ENCODE measurements around the gene TMIGD3.

TMIGD3 gene

GRCh38 chr1:111504097-111504496 lies 664 bp upstream of the TMIGD3 start:
- Histone ChIP-seq H3K27me3 (ENCODE audit: insufficient read depth, poor library complexity, severe bottlenecking) (no peaks in the 10 kb centered on the region), H3K27ac (replicated peaks) (peak overlapping the region; percentile 96), H3K4me3 (replicated peaks; ENCODE audit: insufficient read depth, low read length) (no peak overlapping the region)
- no peak for DNase-seq (ENCODE audit: low read depth in 1 of 2, low spot score in 1 of 2)
- TF ChIP-seq POLR2AphosphoS5 (IDR thresholded peaks at IDR 0.05; ENCODE audit: low read depth) (no peak), GABPA (IDR thresholded peaks at IDR 0.05; ENCODE audit: low read depth) (no peak), SPI1 (IDR thresholded peaks at IDR 0.05; ENCODE audit: borderline replicate concordance, low read depth) (no peak)
- TF ChIP-seq, protein P1, sequence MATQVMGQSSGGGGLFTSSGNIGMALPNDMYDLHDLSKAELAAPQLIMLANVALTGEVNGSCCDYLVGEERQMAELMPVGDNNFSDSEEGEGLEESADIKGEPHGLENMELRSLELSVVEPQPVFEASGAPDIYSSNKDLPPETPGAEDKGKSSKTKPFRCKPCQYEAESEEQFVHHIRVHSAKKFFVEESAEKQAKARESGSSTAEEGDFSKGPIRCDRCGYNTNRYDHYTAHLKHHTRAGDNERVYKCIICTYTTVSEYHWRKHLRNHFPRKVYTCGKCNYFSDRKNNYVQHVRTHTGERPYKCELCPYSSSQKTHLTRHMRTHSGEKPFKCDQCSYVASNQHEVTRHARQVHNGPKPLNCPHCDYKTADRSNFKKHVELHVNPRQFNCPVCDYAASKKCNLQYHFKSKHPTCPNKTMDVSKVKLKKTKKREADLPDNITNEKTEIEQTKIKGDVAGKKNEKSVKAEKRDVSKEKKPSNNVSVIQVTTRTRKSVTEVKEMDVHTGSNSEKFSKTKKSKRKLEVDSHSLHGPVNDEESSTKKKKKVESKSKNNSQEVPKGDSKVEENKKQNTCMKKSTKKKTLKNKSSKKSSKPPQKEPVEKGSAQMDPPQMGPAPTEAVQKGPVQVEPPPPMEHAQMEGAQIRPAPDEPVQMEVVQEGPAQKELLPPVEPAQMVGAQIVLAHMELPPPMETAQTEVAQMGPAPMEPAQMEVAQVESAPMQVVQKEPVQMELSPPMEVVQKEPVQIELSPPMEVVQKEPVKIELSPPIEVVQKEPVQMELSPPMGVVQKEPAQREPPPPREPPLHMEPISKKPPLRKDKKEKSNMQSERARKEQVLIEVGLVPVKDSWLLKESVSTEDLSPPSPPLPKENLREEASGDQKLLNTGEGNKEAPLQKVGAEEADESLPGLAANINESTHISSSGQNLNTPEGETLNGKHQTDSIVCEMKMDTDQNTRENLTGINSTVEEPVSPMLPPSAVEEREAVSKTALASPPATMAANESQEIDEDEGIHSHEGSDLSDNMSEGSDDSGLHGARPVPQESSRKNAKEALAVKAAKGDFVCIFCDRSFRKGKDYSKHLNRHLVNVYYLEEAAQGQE (IDR thresholded peaks at IDR 0.05; ENCODE audit: insufficient replicate concordance, low read depth) = no peak
- TF ChIP-seq, protein P2, sequence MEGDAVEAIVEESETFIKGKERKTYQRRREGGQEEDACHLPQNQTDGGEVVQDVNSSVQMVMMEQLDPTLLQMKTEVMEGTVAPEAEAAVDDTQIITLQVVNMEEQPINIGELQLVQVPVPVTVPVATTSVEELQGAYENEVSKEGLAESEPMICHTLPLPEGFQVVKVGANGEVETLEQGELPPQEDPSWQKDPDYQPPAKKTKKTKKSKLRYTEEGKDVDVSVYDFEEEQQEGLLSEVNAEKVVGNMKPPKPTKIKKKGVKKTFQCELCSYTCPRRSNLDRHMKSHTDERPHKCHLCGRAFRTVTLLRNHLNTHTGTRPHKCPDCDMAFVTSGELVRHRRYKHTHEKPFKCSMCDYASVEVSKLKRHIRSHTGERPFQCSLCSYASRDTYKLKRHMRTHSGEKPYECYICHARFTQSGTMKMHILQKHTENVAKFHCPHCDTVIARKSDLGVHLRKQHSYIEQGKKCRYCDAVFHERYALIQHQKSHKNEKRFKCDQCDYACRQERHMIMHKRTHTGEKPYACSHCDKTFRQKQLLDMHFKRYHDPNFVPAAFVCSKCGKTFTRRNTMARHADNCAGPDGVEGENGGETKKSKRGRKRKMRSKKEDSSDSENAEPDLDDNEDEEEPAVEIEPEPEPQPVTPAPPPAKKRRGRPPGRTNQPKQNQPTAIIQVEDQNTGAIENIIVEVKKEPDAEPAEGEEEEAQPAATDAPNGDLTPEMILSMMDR (IDR thresholded peaks at IDR 0.05; ENCODE audit: insufficient read depth, low read length) = no peak

GRCh38 chr1:111501645-111502044 lies 1.8 kb downstream of the TMIGD3 start:
- DNase-seq (ENCODE audit: low read depth in 1 of 2, low spot score in 1 of 2) = no peak
- Histone ChIP-seq H3K27ac (replicated peaks) (no peak overlapping the region), H3K27me3 (ENCODE audit: insufficient read depth, poor library complexity, severe bottlenecking) (no peaks in the 10 kb centered on the region), H3K4me3 (replicated peaks; ENCODE audit: insufficient read depth, low read length) (no peak overlapping the region)
- TF ChIP-seq GABPA (IDR thresholded peaks at IDR 0.05; ENCODE audit: low read depth) = no peak
- TF ChIP-seq POLR2AphosphoS5 (IDR thresholded peaks at IDR 0.05; ENCODE audit: low read depth) = no peak
- TF ChIP-seq SPI1 (IDR thresholded peaks at IDR 0.05; ENCODE audit: borderline replicate concordance, low read depth) = no peak
- TF ChIP-seq, protein P1 (IDR thresholded peaks at IDR 0.05; ENCODE audit: insufficient replicate concordance, low read depth) = no peak
- TF ChIP-seq, protein P2 (IDR thresholded peaks at IDR 0.05; ENCODE audit: insufficient read depth, low read length) = no peak

DNA sequence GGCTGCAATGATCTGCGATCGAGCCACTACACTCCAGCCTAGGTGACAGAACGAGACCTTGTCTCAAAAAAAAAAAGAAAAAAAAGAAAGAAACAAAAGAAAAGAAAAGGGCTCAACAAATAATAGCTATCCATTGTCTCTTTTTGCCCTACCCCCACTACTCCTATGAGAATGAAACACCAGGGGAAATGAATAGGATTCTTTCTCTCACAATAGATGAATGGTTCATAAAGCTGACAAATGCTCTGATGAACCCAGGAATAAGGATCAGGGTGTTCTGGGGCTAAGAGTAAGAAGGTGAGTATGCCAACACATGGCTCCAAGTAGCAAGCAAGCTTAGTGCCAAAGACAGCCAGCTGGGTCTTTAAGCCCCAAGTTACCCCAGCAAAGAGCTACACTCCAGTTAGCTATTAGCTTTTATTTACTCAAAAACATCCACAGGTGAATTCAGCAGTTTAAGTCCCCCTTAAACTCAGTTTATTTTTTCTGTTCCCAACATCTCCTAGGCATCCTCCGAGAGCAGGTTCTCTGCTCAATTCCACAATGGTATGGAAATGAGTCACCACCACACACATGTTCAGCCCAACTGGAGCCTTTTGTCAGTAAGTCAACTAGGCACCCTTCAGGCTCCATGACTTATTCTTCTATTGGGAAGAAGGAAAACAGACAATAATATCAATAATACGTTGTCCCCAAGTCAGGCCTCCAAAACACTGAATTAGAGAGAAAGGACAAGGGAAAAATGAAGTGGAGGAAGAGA lies 4.2 kb downstream of the TMIGD3 start:
- no peak overlapping the region for H3K4me3 ChIP-seq (replicated peaks; ENCODE audit: insufficient read depth, low read length)
- H3K27me3 ChIP-seq (ENCODE audit: insufficient read depth, poor library complexity, severe bottlenecking) = no peaks in the 10 kb centered on the region
- DNase-seq (ENCODE audit: low read depth in 1 of 2, low spot score in 1 of 2) = no peak
- no peak overlapping the region for H3K27ac ChIP-seq (replicated peaks)
- no peak for TF ChIP-seq SPI1 (IDR thresholded peaks at IDR 0.05; ENCODE audit: borderline replicate concordance, low read depth)
- TF ChIP-seq GABPA (IDR thresholded peaks at IDR 0.05; ENCODE audit: low read depth) = no peak
- no peak for TF ChIP-seq POLR2AphosphoS5 (IDR thresholded peaks at IDR 0.05; ENCODE audit: low read depth)
- TF ChIP-seq, protein P2 (IDR thresholded peaks at IDR 0.05; ENCODE audit: insufficient read depth, low read length) = no peak
- TF ChIP-seq, protein P1 (IDR thresholded peaks at IDR 0.05; ENCODE audit: insufficient replicate concordance, low read depth) = no peak

All from HL-60 (cell line).